Spleen (tissue), 11 donors: ENCODE measurements around the gene KCNJ6. TPM values are rescaled to one million over a fixed set of nuclear protein-coding genes. Genes with fewer than 3 reads are reported as not detected.

Source experiments
- DNase-seq: peaks from one replicate; pipeline ENCODE4 v3.0.0-alpha.2; 2020
- H3K27ac ChIP-seq, 8 donors: fragments of 200-600 bp; sonication (generic) in 7 of 8; 1 replicate in 4 of 8; 2 replicates in 4 of 8; pipeline versions ENCODE4 v1.5.0 to v1.8.0; 2016 to 2021; ENCODE audit warnings: inconsistent platforms in 4 of 8, mild to moderate bottlenecking in 4 of 8, moderate library complexity in 1 of 8
- H3K27me3 ChIP-seq, 7 donors: fragments of 200-600 bp; sonication (generic) in 6 of 7; replicated peaks in 1 of 7; 1 replicate in 4 of 7; 2 replicates in 3 of 7; pipeline versions ENCODE4 v1.5.0 to v1.8.0; 2016 to 2021; ENCODE audit warnings: inconsistent platforms in 3 of 7, mild to moderate bottlenecking in 1 of 7
- H3K36me3 ChIP-seq, 6 donors: fragments of 200-600 bp; sonication (generic) in 5 of 6; 1 replicate in 4 of 6; 2 replicates in 2 of 6; pipeline versions ENCODE4 v1.5.0 to v1.8.0; 2016 to 2021; ENCODE audit warnings: inconsistent platforms in 2 of 6
- H3K4me1 ChIP-seq, 6 donors: fragments of 200-600 bp; sonication (generic) in 5 of 6; 1 replicate in 3 of 6; 2 replicates in 3 of 6; pipeline versions ENCODE4 v1.5.0 to v1.8.0; 2016 to 2021; ENCODE audit warnings: inconsistent platforms in 3 of 6
- H3K4me3 ChIP-seq, 8 donors: fragments of 200-600 bp; sonication (generic) in 7 of 8; 1 replicate in 4 of 8; 2 replicates in 4 of 8; pipeline versions ENCODE4 v1.5.0 to v1.8.0; 2016 to 2021; ENCODE audit warnings: inconsistent platforms in 4 of 8, mild to moderate bottlenecking in 4 of 8, moderate library complexity in 2 of 8
- H3K9me3 ChIP-seq, 8 donors: fragments of 200-600 bp; sonication (generic) in 7 of 8; 1 replicate in 4 of 8; 2 replicates in 4 of 8; pipeline versions ENCODE4 v1.5.0 to v1.8.0; 2016 to 2021; ENCODE audit warnings: inconsistent platforms in 4 of 8
- CTCF ChIP-seq, 11 experiments: fragments of 200-600 bp in 7 of 11; fragments of 450-650 bp in 4 of 11; sonication (generic) in 4 of 11; IDR thresholded peaks in 8 of 11; conservative IDR thresholded peaks in 3 of 11; 1 replicate in 7 of 11; 2 replicates in 4 of 11; pipeline versions ENCODE4 v1.4.0 to v1.8.0; 2016 to 2021; ENCODE audit warnings: antibody characterized with exemption in 11 of 11, inconsistent platforms in 4 of 11, mild to moderate bottlenecking in 1 of 11
- POLR2A ChIP-seq, 3 donors: fragments of 450-650 bp; IDR thresholded peaks; one replicate each; pipeline ENCODE4 v1.5.1; 2017; ENCODE audit warnings: antibody characterized with exemption in 3 of 3, mild to moderate bottlenecking in 1 of 3
- POLR2AphosphoS5 ChIP-seq, 3 donors: sonication (generic); formaldehyde crosslinking; IDR thresholded peaks; one replicate each; pipeline ENCODE4 v1.5.1; 2017; ENCODE audit warnings: antibody characterized with exemption in 3 of 3
- WGBS, 5 donors: extraction: QIAGEN DNeasy Blood & Tissue Kit in 3 of 5; methylation state at CpG; one replicate each; pipeline versions ENCODE4 v1.1.5 to v1.1.7; 2013 to 2018; 5-methylcytosine and 5-hydroxymethylcytosine counted together
- intact Hi-C: fragments of 100-400 bp; cut with DNase I; formaldehyde crosslinking; loops from one replicate; pipeline ENCODE4 v1.15.0; 2023; ENCODE audit warnings: low total_unique reads
- polyA plus RNA-seq, 3 donors: library from polyadenylated mRNA; stranded (reverse); fragments of 200-250 nt; gene quantifications; one replicate each; pipeline ENCODE4 v1.2.1, GENCODE V29; 2013
- total RNA-seq, 7 donors: library from RNA; depleted of rRNA in 3 of 7; stranded (reverse); fragments of >200 nt in 3 of 7; fragmentation: NEBNext Ultra II Directional in 4 of 7; extraction: Animal tissue kit (Norgen Biotek cat#: 25700) in 4 of 7; gene quantifications; one replicate each; pipeline versions ENCODE4 v1.1.0 to v1.2.1, GENCODE V29; 2016 to 2021
- donor health status: healthy with polysubstance abuse.
- donor health status: DM: no; HTN: no; CAD: no; lungs with moderate emphysema.
- donor health status: DM: no; HTN: no; CAD: no.
- donor health status: Bipolar disorder and iron deficiency.
- donor health status: healthy.
- donor health status: DM: no; HTN: no; CAD: no.
- donor health status: DM: yes; HTN: yes; CAD: no.

Gene KCNJ6
- total and polyA plus RNA-seq, 10 donors: under 0.01 to 0.36 (median 0.10) TPM; not detected in 6

GRCh38 chr21:37886120-37886519 is 30.1 kb downstream of the KCNJ6 start:
- DNase-seq: no peak
- Histone ChIP-seq H3K27me3 (peaks cover 0 to 20% (median 0%) of the 10 kb centered on the region in 7 donors), H3K36me3 (no peaks in the 10 kb centered on the region), H3K4me3 (no peak overlapping the region), H3K4me1 (no peaks in the 10 kb centered on the region), H3K27ac (no peak overlapping the region), H3K9me3 (no peaks in the 10 kb centered on the region)
- WGBS, 5 donors: 71 to 94% (median 88%) methylated on average over 1 of the region's 1 CpG
- TF ChIP-seq POLR2A (IDR thresholded peaks at IDR 0.05) (no peak), CTCF (IDR thresholded peaks at IDR 0.05 in 8 of 11, conservative IDR thresholded peaks at IDR 0.05 in 3 of 11) (no peak), POLR2AphosphoS5 (IDR thresholded peaks at IDR 0.05) (no peak)
- intact Hi-C loops: no loop called here

- Histone ChIP-seq H3K27me3 (peaks cover 0 to 7% (median 0%) of the 10 kb centered on the region in 7 donors), H3K9me3 (no peaks in the 10 kb centered on the region), H3K36me3 (no peaks in the 10 kb centered on the region), H3K4me1 (no peaks in the 10 kb centered on the region), H3K4me3 (no peak overlapping the region), H3K27ac (no peak overlapping the region)
- DNase-seq: no peak
- WGBS, 5 donors: 66 to 86% (median 76%) methylated on average over 7 of the region's 7 CpGs
- intact Hi-C loops: no loop called here
- TF ChIP-seq POLR2AphosphoS5 (IDR thresholded peaks at IDR 0.05): no peak
- TF ChIP-seq CTCF (IDR thresholded peaks at IDR 0.05 in 8 of 11, conservative IDR thresholded peaks at IDR 0.05 in 3 of 11): no peak
- TF ChIP-seq POLR2A (IDR thresholded peaks at IDR 0.05): no peak
Observed at GRCh38 chr21:37878946-37879660, 37.2 kb downstream of the KCNJ6 start.

- 85 to 91% (median 86%) methylated on average over 3 of the region's 3 CpGs for WGBS, 5 donors
- H3K36me3 ChIP-seq: no peaks in the 10 kb centered on the region
- H3K4me1 ChIP-seq: no peaks in the 10 kb centered on the region
- intact Hi-C loops: no loop called here
- no peaks in the 10 kb centered on the region for H3K9me3 ChIP-seq
- H3K27me3 ChIP-seq: peaks cover 0 to 7% (median 0%) of the 10 kb centered on the region in 7 donors
- TF ChIP-seq POLR2AphosphoS5 (IDR thresholded peaks at IDR 0.05) (no peak), POLR2A (IDR thresholded peaks at IDR 0.05) (no peak), CTCF (IDR thresholded peaks at IDR 0.05 in 8 of 11, conservative IDR thresholded peaks at IDR 0.05 in 3 of 11) (no peak)
- H3K27ac ChIP-seq: no peak overlapping the region
- no peak overlapping the region for H3K4me3 ChIP-seq
- DNase-seq: no peak
Observed at GRCh38 chr21:37877888-37878684, 38.2 kb downstream of the KCNJ6 start.

- intact Hi-C loops: no loop called here
- Histone ChIP-seq H3K9me3 (no peaks in the 10 kb centered on the region), H3K4me3 (no peak overlapping the region), H3K36me3 (no peaks in the 10 kb centered on the region), H3K27me3 (peaks cover 0 to 7% (median 0%) of the 10 kb centered on the region in 7 donors), H3K27ac (no peak overlapping the region), H3K4me1 (no peaks in the 10 kb centered on the region)
- TF ChIP-seq POLR2AphosphoS5 (IDR thresholded peaks at IDR 0.05) (no peak), CTCF (IDR thresholded peaks at IDR 0.05 in 8 of 11, conservative IDR thresholded peaks at IDR 0.05 in 3 of 11) (no peak)
- no peak for DNase-seq
- WGBS, 5 donors: 81 to 100% (median 90%) methylated on average over 1 of the region's 1 CpG
Observed at GRCh38 chr21:37877171-37877570, 39.1 kb downstream of the KCNJ6 start.
